ENCODE measurements around the gene BNC2. TPM values are rescaled to one million over a fixed set of nuclear protein-coding genes. Genes with fewer than 3 reads are reported as not detected.

The BNC2 gene
- total RNA-seq, 1 experiment from 2014 or later = 43.6 TPM

- no peak overlapping the region for H2BK12ac ChIP-seq (ENCODE audit: insufficient read length, low read depth, low read length)
- H3K23me2 ChIP-seq (ENCODE audit: insufficient read length, low read depth, low read length, poor library complexity, severe bottlenecking) = no peaks in the 10 kb centered on the region
- no peak overlapping the region for H3K14ac ChIP-seq (ENCODE audit: insufficient read depth, low read length)
- no peak overlapping the region for H2BK20ac ChIP-seq (ENCODE audit: low read depth, low read length, poor library complexity, severe bottlenecking)
- H3K9ac ChIP-seq (ENCODE audit: extremely low read depth, insufficient read length, low read length) = no peak overlapping the region
- H4K20me1 ChIP-seq (ENCODE audit: control insufficient read depth, insufficient read depth, insufficient read length) = no peaks in the 10 kb centered on the region
- no peak overlapping the region for H3K4me2 ChIP-seq (ENCODE audit: insufficient read depth, insufficient read length, low read length)
- no peak overlapping the region for H3K4ac ChIP-seq (ENCODE audit: low read depth, low read length)
- DNase-seq = no peak
- no peak overlapping the region; a peak in 1 of 7 replicates for H3K27ac Mint-ChIP-seq
- H3K9me3 ChIP-seq (ENCODE audit: control insufficient read depth, low read depth, low read length) = no peaks in the 10 kb centered on the region
- no peak overlapping the region for H3T11ph ChIP-seq (ENCODE audit: low read length)
- no peaks in the 10 kb centered on the region for H3K79me2 ChIP-seq (ENCODE audit: insufficient read depth, low read length)
- H2AFZ ChIP-seq (ENCODE audit: low read length) = no peak overlapping the region
- no peaks in the 10 kb centered on the region for H3K9me3 Mint-ChIP-seq
- H3K79me1 ChIP-seq (ENCODE audit: insufficient read depth, low read depth, low read length, poor library complexity, severe bottlenecking) = no peaks in the 10 kb centered on the region
- no peak overlapping the region for H3K18ac ChIP-seq (ENCODE audit: insufficient read length, low read depth, low read length)
- no peak overlapping the region for H3K27ac ChIP-seq (ENCODE audit: insufficient read length, low read depth, low read length)
- H3K27me3 Mint-ChIP-seq (ENCODE audit: low read depth) = no peaks in the 10 kb centered on the region
- no peak overlapping the region for H4K5ac ChIP-seq (ENCODE audit: insufficient read length, low read depth, low read length)
- no peak overlapping the region for H2BK5ac ChIP-seq (ENCODE audit: insufficient read length, low read length)
- no peak overlapping the region for H2BK120ac ChIP-seq (ENCODE audit: low read depth, low read length, poor library complexity, severe bottlenecking)
- no peak overlapping the region for H4K8ac ChIP-seq (replicated peaks; ENCODE audit: insufficient read length, low read depth, low read length)
- WGBS (ENCODE audit: extremely low coverage, insufficient read length, low lambda C conversion rate) = no CpG with 5 or more reads among the region's 3 CpGs
- no peak overlapping the region for H2AK5ac ChIP-seq (ENCODE audit: insufficient read length, low read length)
- H3K36me3 Mint-ChIP-seq (ENCODE audit: insufficient read depth in 1 of 3, low read depth in 3 of 3) = peaks cover 0 to 6% (median 0%) of the 10 kb centered on the region in 3 experiments; a peak in 1 of 7 replicates
- H3K4me1 Mint-ChIP-seq = peaks cover 55 to 60% of the 10 kb centered on the region in 2 experiments
- no peak overlapping the region for H3K4me3 Mint-ChIP-seq
- TF ChIP-seq CTCF (conservative IDR thresholded peaks at IDR 0.05) = no peak
- no peak overlapping the region for H3K23ac ChIP-seq (ENCODE audit: insufficient read length, low read depth, low read length)
- H3K27me3 ChIP-seq (ENCODE audit: insufficient read depth, low read length) = no peaks in the 10 kb centered on the region
- peaks cover 3% of the 10 kb centered on the region for H3K4me1 ChIP-seq (ENCODE audit: insufficient read depth, low read length)
- H2BK15ac ChIP-seq (ENCODE audit: low read depth, low read length) = no peak overlapping the region
- no peak overlapping the region for H3K56ac ChIP-seq (ENCODE audit: insufficient read length, low read depth, low read length)
- H4K91ac ChIP-seq (ENCODE audit: insufficient read length, low read depth, low read length) = no peak overlapping the region
Measured at GRCh38 chr9:16610538-16610937, 259.9 kb downstream of the BNC2 start.

Measured in H9 (cell line).